ENCODE data around the gene PLIN3.
"Not testable (repeated sequence)": the region's sequence is repeated elsewhere in the genome, so short reads cannot be mapped to it uniquely, and the experiment has no call there.

PLIN3 gene

DNA sequence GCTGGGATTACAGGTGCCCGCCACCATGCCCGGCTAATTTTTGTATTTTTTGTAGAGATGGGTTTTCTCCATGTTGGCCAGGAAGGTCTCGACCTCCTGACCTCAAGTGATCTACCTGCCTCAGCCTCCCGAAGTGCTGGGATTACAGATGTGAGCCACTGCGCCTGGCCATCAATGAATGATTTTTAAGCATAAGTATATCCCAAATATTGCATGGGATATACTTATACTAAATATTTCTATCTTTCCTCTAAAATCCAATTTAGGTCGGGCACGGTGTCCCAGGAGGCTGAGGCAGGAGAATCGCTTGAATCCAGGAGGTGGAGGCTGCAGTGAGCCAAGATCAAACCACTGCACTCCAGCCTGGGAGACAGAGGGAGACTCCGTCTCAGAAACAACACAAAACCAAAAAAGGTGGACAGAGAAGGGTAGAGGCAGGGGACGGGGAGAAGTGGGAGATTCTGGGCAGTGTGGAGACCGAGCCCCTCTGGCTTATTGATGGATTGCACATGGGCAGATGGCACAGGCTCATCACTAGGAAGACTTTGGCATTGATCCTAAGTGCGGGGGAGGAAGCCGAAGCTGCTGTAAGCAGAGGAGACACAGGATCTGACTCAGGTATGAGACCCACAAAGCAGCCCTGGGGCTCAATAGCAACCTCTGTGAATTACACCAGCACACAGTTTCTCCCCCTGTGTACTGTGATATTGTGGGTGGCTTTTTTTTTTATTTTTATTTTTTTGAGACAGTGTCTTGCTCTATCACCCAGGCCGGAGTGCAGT lies 21.8 kb upstream of the PLIN3 start:
- DNase-seq = no peak

DNA sequence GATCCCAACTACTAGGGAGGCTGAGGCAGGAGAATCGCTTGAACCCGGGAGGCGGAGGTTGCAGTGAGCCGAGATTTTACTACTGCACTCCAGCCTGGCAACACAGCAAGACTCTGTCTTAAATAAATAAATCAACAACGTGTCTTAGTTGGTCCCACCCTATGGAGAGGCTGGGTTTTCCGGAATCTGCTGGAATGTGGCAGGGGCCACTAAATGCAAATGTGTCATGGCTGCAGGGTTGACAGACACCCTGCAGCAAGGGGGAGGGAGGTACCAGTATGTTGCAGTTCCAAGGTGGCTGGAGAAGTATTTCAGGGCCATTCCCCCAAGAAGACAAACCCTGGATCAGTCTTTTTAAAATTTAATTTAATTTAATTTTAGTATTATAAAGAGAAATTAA lies 20.3 kb upstream of the PLIN3 start:
- DNase-seq = not testable (repeated sequence)

DNA sequence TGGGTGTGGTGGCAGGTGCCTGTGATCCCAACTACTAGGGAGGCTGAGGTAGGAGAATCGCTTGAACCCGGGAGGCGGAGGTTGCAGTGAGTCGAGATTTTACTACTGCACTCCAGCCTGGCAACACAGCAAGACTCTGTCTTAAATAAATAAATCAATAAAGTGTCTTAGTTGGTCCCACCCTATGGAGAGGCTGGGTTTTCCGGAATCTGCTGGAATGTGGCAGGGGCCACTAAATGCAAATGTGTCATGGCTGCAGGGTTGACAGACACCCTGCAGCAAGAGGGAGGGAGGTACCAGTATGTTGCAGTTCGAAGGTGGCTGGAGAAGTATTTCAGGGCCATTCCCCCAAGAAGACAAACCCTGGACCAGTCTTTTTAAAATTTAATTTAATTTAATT lies 17.5 kb upstream of the PLIN3 start:
- DNase-seq = not testable (repeated sequence)

DNA sequence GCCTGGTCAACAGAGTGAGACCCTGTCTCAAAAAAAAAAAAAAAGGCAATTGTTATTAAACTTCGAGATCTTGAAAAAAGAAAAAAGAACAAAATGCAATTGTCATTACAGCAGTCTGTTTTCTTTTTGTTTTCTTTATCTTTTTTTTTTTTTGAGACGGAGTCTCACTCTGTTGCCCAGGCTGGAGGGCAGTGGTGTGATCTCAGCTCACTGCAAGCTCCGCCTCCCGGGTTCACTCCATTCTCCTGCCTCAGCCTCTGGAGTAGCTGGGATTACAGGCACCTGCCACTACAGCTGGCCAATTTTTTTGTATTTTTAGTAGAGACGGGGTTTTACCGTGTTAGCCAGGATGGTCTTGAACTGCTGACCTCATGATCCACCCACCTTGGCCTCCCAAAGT lies 15.4 kb upstream of the PLIN3 start:
- DNase-seq = not testable (repeated sequence)

DNA sequence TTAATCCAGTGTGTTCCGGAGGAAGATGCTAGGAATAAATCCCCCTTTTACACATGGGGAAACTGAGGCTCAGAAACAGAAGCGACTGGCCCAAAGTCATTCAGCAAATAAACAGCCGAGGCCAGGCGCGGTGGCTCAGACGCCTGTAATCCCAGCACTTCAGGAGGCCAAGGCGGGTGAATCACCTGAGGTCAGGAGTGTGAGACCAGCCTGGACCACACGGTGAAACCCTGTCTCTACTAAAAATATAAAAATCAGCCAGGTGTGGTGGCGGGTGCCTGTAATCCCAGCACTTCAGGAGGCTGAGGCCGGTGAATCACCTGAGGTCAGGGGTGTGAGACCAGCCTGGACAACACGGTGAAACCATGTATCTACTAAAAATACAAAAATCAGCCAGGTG lies 11.6 kb upstream of the PLIN3 start:
- no peak for DNase-seq

DNA sequence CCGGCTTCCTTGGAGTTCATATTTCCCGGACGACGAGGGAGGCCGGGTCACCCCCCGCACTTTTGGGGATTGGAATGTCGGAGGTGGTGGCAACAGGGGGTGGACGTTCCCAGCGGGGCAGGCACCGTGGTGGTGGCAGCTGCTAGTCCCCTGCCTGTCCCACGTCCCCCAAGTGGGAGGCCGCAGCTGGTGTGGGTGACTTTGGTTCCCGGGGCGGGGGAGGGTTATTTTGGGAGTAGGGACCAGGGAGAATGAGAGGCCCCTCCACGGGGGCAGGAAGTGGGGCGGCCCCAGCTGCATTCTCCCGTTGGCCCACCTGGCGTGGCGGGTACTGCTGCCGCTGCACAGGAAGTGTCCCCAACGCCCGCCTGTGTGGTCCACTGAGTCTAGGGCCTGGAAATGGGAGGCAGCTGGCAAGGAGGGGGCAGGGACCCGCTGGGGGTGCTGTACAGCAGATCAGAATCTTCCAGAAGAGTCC lies 11.1 kb upstream of the PLIN3 start:
- no peak for DNase-seq

DNA sequence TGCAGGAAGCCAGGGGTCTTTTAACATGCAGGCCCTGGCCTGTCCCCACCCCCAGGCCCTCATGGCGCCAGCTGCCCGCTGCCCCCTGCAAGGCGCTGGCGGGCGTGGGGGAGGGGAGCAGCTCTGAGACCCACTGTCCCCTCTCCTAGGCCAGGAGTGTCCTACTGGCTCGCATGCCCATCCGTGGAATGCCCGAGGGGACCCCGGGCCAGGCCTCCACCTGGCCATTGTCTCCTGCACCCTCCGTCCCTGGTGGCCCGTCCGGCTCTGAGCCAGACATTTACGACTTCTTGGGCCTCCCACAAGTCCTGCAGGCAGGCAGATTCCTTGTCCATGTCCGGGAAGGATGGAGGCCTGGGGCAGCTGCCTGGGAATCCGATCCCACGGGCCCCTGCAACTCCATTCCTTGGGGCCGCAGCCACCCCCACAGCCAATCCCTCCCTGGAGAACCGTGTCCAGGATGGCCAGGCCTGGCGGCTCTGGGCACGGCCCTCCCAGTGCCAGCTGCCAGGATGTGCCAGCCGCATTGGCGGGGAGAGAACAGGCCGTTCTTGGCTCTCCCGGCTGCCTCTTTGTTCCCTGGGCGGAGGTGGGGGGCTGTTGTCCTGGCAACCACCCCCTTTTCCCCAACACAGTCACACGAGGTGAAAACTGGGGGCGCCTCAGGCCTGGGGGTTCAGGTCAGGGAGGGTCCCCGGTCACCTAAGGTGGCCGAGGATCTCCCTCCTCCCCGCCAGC lies 10.5 kb upstream of the PLIN3 start:
- DNase-seq = no peak

DNA sequence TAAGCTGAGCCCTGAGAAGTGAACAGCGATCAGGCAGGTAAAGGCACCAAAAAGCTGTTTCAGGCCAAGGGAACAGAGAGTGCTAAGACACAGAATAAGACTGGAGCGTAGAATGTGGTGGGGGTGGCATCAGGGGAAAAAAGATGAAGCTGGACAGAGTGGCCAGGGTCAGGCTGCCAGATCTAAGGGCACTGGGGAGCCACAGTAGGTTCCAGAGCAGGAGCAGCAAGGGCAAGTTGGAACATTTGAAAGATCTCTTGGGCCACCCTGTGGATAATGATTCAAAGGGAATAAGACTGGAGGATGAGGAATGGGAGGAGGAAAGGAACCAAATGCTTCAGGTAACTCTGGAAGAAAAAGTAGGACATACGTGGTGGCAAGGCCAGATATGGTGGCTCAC lies 6.5 kb upstream of the PLIN3 start:
- no peak for DNase-seq

DNA sequence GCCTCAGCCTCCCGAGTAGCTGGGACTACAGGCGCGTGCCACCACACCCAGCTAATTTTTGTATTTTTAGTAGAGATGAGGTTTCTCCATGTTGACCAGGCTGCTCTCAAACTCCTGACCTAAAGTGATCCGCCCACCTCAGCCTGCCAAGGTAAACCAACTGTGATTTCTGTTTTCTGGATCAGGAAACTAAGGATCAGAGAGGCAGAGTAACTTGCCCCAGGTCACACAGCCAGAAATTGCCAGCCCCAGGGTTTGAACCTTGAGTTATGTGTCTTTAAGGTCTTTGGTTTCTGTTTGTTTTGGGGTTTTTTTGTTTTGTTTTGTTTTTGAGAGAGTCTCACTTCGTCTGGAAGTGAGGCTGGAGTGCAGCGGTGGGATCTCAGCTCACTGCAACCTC lies 4.2 kb upstream of the PLIN3 start:
- no peak for DNase-seq

DNA sequence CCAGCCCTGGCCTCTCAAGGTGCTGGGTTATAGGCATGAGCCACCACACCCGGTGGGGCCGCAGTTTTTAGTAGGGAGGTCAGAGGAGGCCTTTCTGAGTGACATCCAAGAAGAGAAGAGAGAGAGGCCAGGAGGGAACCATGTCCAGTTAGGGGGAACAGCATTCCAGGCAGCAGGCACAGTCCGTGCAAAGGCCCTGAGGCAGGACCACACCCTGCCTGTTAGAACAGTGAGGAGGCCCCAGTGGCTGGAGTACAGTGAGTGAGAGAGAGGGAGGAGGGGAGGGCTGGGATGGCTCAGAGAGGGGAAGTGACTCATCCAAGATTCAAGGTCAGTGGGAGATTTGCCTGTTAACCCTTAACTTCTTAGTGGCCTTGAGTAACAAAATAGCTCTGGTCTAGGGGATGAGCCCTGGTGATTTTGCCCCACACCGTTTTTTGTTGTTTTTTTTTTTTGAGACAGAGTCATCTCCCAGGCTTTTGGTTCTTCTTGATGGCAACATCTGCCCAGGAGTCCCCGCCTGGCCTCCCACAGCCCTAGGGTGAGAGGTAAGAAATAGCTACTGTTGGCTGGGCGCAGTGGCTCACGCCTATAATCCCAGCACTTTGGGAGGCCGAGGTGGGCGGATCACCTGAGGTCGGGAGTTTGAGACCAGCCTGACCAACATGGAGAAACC lies 2.7 kb upstream of the PLIN3 start:
- no peak for DNase-seq

DNA sequence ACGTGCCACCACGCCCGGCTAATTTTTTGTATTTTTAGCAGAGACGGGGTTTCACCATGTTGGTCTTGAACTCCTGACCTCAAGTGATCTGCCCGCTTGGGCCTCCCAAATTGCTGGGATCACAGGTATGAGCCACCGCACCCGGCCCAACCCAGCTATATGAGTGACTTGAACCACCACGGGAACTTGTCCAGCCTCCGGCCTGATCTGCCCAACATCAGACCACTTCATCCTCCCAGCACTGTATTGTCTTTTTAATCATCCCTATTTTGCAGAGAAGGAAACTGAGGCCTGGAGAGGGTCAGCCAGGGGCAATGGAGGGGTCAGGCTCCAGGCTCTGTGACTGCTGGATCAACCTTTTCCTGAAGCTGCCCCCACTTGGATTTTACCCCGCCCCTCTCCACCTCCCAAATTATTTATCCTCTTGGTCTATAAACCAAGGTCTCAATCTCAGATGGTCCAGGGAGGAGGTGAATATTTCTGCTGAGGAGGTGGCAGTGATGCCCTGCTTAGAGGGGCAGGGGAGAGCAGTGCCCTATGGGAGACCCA lies 893 bp upstream of the PLIN3 start:
- no peak for DNase-seq

DNA sequence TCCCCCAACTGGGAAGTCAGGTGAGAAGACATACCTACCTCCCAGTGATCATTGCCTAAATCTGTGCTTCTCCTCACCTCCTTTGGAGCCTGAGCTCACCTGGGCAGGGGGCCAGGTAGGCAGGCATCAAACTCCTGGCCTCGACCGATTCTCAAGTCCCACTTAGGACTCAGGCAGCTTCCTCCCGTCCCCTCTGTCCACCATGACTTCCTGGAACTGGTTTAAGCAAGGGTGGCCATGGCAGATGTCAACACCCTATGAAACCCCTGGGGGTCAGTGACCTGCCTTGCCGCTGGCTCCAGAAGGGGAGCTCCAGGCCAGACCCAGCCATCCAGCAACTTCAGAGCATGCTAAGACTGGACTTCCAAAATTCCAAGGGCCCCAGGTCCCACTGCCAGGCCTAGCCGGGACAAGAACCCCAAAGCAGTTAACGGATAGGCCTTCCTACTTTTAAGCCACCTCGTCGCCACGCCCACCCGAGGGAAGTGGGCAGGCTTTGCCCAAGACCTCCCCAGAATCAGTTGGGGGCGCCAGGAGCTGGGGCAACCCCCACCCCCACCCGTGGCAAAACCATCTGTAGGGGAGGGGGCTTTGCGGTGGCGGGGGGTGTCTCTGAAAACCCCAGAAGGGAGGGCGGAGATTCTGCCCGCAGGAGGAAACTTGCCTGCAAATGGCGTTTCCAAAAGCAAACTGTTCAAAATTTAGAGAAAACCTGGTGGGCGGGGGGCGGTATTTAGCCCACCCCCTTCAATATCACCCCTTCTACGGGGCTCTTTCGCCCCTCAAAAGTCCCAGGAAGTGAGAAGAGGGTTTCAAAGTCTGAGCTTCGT lies 657 bp downstream of the PLIN3 start:
- DNase-seq = peak; percentile 38

DNA sequence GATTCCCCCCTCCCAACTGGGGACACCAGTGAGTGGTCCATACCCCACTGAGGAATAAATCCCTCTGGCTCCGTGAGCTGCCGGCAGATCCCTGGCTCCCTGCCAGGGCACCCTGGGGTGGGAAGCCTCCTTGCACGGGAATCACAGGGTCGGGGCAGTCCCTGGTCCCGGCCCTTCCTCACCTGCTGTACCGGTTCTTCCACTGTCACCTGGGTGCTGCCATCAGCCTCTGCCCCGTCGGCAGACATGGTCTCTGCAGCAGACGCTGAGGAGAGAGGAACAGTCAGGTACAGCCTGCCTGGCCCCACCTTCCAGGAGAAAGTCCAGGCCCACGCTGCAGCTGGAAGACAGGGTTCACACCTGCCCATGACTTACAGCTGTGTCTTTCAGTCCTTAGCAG lies 6.3 kb downstream of the PLIN3 start:
- DNase-seq = no peak

DNA sequence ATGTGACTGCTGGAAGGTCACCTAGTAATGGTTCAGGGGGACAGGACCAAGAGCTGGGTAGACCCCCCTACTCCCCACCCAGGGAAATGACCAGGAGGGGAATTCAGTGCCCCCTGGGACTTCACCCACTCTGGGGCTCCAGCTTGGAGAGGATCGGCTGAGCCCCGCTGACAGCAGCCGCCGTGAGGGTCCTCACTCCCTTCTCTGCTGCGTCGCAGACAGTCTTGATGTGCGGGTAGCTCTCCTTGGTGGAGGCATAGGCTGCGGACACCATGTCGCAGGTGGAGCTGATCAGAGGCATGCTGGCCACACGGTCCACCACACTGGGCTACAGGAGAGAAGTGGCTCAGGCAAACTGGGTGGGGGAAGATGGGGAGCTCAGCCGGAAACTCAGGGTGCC lies 7.8 kb downstream of the PLIN3 start:
- no peak for DNase-seq

DNA sequence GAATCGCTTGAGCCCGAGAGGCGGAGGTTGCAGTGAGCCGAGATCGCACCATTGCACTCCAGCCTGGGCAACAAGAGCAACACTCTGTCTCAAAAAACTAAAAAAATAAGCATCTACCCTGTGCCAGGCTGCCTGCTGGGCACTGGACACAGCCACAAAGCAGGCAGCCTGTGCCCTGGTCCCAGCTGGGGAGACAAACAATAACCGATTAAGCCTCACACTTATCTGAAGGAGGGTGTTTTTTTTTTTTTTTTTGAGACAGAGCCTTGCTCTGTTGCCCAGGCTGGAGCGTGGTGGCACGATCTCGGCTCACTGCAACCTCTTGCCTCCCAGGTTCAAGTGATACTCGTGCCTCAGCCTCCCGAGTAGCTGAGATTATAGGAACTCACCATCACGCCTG lies 11.0 kb downstream of the PLIN3 start:
- DNase-seq = not testable (repeated sequence)

DNA sequence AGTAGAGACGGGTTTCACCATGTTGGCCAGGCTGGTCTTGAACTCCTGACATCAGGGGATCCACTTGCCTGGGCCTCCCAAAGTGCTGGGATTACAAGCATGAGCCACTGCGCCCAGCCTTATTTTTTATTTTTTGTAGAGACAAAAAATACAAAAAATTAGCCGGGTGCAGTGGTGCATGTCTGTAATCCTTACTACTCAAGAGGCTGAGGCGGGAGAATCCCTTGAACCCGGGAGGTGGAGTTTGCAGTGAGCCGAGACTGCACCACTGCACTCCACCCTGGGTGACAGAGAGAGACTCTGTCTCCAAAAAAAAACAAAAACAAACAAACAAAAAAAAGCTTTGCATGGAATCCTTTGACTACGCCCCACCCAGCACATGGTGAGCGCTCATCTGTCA lies 14.0 kb downstream of the PLIN3 start:
- DNase-seq = not testable (repeated sequence)

DNA sequence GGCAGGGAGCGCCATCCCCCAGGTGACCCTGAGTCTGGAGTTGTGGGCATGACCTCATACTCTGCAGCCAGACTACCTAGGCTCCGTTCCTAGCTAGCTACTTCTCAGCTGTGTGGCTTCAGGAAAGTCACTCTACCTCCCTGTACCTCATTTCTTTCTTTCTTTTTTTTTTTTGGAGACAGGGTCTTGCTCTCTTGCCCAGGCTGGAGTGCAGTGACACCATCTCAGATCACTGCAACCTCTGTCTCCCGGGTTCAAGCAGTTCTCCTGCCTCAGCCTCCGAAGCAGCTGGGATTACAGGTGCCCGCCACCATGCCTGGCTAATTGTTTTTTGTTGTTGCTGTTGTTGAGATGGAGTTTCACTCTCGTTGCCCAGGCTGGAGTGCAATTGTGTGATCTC lies 15.0 kb downstream of the PLIN3 start:
- DNase-seq = no peak

DNA sequence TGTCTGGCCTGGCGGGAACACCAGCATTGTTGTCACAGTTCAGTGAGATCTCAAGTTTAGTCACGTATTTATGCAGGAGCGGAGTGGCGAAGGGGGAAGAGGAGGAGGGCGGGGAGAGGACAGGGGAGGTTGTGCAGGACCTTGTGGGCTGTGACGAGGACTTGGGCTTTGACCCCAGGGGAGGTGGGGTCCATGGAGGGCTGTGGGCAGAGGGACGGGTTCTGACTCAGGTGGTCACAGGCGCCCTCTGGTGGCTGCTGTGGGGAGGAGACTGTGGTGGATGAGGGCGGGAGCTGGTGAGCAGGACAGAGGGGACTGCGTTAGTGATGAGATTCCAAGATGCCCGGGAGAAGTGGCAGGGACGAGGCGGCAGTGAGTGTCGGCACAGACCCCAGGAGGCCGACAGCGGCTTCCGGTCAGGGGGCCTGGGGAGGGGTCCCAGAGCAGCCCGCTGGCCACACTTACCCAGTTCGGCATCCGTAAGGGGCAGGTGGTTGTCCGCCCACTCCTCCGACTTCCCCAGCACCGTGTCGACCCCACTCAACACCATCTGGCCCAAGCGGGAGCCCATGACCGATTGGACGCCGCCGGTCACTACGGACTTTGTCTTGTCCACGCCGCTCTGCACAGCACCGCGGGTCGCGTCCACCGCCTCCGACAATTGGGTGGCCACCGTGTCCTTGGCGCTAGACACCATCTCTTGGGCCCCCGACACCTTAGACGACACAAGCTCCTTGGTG lies 15.7 kb downstream of the PLIN3 start:
- peak; percentile 58 for DNase-seq

DNA sequence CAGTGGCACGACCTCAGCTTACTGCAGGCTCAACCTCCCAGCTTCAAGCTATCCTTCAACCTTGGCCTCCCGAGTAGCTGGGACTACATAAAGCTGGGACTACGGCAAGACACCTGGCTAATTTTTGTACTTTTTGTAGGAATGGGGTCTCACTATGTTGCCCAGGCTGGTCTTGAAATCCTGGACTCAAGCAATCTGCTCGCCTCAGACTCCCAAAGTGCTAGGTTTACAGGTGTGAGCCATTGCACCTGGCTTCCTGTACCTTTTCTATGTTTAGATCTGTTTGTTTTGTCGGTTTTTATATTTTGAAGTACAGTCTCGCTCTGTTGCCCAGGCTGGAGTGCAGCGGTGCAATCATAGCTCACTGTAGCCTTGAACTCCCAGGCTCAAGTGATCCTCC lies 18.4 kb downstream of the PLIN3 start:
- DNase-seq = no peak

DNA sequence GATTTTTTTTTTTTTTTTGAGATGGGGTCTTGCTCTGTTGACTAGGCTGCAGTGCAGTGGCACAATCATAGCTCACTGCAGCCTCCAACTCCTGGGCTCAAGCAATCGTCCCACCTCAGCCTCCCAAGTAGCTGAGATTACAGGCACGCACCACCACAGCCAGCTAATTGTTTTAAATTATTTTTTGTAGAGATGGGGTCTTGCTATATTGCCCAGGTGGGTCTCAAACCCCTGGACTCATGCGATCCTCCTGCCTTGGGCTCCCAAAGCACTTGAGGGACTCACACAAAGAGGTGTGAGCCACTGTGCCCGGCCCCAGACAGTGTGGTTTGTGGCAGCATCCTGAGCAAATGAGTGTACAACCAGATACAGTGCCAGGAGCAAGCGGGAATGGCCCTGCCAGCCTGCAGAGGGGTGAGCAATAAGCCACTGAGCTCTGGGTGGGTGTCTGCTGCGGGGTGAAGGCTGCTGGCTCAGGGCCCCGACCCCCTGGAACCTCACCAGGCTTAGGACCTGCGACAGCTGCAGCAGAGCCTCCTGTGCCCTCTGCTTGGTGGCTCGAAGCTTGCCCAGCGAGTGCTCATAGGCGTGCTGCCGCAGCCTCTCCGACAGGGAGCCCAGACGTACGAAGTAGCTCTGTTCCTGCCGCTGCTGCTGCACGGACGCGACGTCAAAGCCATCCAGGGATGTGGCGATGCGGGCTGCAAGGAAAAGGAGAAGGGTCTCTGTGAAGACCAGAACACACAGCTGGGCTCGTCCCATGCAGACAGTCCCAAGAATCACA lies 20.1 kb downstream of the PLIN3 start:
- DNase-seq = no peak

DNA sequence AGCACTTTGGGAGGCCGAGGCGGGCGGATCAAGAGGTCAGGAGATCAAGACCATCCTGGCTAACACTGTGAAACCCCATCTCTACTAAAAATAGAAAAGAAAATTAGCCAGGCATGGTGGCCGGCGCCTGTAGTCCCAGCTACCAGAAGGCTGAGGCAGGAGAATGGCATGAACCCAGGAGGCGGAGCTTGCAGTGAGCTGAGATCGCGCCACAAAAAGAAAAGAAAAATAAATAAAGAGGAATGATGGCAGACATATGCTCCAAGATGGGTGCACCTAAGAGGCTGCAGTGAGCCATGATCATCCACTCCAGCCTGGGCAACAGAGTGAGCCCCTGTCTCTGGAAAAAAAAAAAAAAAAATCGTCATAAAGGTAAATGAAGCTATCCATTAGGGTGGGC lies 21.5 kb downstream of the PLIN3 start:
- not testable (repeated sequence) for DNase-seq
